HG02642 (cell line): Measurements from ENCODE around the gene FBXL7.

Experiments used
- ATAC-seq: cut with Tn5 transposase; IDR thresholded peaks from one replicate; pipeline ENCODE4 v1.9.1; 2021; ENCODE audit warnings: mild to moderate bottlenecking; ENCODE audit not compliant: unreplicated experiment, poor library complexity

Gene FBXL7

GRCh38 chr5:15959370-15960164 is 459.6 kb downstream of the FBXL7 start:
- no peak for ATAC-seq

GRCh38 chr5:15966066-15966640 is 466.2 kb downstream of the FBXL7 start:
- no peak for ATAC-seq

- no peak for ATAC-seq
These were observed 466.7 kb downstream of the FBXL7 start for GRCh38 chr5:15966651-15967050.

GRCh38 chr5:15968993-15969392 is 469.0 kb downstream of the FBXL7 start:
- ATAC-seq, result no peak

GRCh38 chr5:15977851-15978250 is 477.9 kb downstream of the FBXL7 start:
- no peak for ATAC-seq

GRCh38 chr5:15980835-15981234 is 480.9 kb downstream of the FBXL7 start:
- ATAC-seq, result no peak

GRCh38 chr5:15983392-15983791 is 483.4 kb downstream of the FBXL7 start:
- no peak for ATAC-seq
